Karpas-422 (cell line): Measurements from ENCODE around the gene FRMD8. TPM values are rescaled to one million over a fixed set of nuclear protein-coding genes. Genes with fewer than 3 reads are reported as not detected.

ENCODE experiments used
- DNase-seq: peaks from one replicate; pipeline ENCODE4 v3.0.0-alpha.2; 2015
- H2AFZ ChIP-seq: fragments of 200-600 bp; sonication (generic); 2 replicates; pipeline ENCODE4 v1.6.1; 2014; ENCODE audit warnings: antibody characterized with exemption, low read length, mixed read lengths
- H3K27ac ChIP-seq: fragments of 200-600 bp; sonication (generic); 2 replicates; pipeline ENCODE4 v1.5.1; 2014; ENCODE audit warnings: mild to moderate bottlenecking, low read length, moderate library complexity
- H3K27me3 ChIP-seq: fragments of 200-600 bp; sonication (generic); 2 replicates; pipeline ENCODE4 v1.6.1; 2014; ENCODE audit warnings: low read length, mixed read lengths
- H3K36me3 ChIP-seq: fragments of 200-600 bp; sonication (generic); 2 replicates; pipeline ENCODE4 v1.6.1; 2014; ENCODE audit warnings: low read length, mixed read lengths; ENCODE audit not compliant: insufficient read depth
- H3K4me1 ChIP-seq: fragments of 200-600 bp; sonication (generic); 2 replicates; pipeline ENCODE4 v1.6.1; 2014; ENCODE audit warnings: mild to moderate bottlenecking, low read length, mixed read lengths
- H3K4me2 ChIP-seq: fragments of 200-600 bp; sonication (generic); 2 replicates; pipeline ENCODE4 v1.6.1; 2014; ENCODE audit warnings: low read length, low read depth, mild to moderate bottlenecking; ENCODE audit not compliant: poor library complexity, severe bottlenecking
- H3K4me3 ChIP-seq: fragments of 200-600 bp; sonication (generic); 2 replicates; pipeline ENCODE4 v1.5.1; 2014; ENCODE audit warnings: mild to moderate bottlenecking, antibody characterized with exemption, low read length, mixed read lengths
- H3K79me2 ChIP-seq: fragments of 200-600 bp; sonication (generic); 2 replicates; pipeline ENCODE4 v1.6.1; 2014; ENCODE audit warnings: mild to moderate bottlenecking, low read length, mixed read lengths
- H3K9ac ChIP-seq: fragments of 200-600 bp; sonication (generic); 2 replicates; pipeline ENCODE4 v1.6.0; 2014; ENCODE audit warnings: low read length
- H3K9me2 ChIP-seq: fragments of 200-600 bp; sonication (generic), shearing (Covaris generic); replicated peaks from 2 replicates; pipeline ENCODE4 v1.6.0; 2014; ENCODE audit warnings: mild to moderate bottlenecking, low read length, moderate library complexity; ENCODE audit not compliant: insufficient read depth
- H3K9me3 ChIP-seq: fragments of 300-700, 200-600 bp; sonication (generic); 2 replicates; pipeline ENCODE4 v1.6.1; 2014; ENCODE audit warnings: low read length, mixed read lengths
- H4K20me1 ChIP-seq: fragments of 200-600 bp; sonication (generic); 2 replicates; pipeline ENCODE4 v1.6.1; 2014; ENCODE audit warnings: mild to moderate bottlenecking, antibody characterized with exemption, low read length, low read depth; ENCODE audit not compliant: insufficient read depth
- total RNA-seq: library from RNA; depleted of rRNA; stranded (reverse); fragments of >200 nt; shearing (Covaris generic); gene quantifications from 2 replicates; pipeline ENCODE4 v1.2.3, GENCODE V29; 2014; ENCODE audit warnings: low replicate concordance

Gene FRMD8
- total RNA-seq, 1 experiment from 2014 or later: 48.5 TPM

- H3K27ac ChIP-seq: no peak overlapping the region
- H3K9me2 ChIP-seq: no peaks in the 10 kb centered on the region
- H3K36me3 ChIP-seq: peaks cover 11% of the 10 kb centered on the region; the same call in 1 of the 2 replicates
- no peak overlapping the region for H3K9ac ChIP-seq
- H2AFZ ChIP-seq: no peak overlapping the region
- no peaks in the 10 kb centered on the region for H4K20me1 ChIP-seq
- H3K9me3 ChIP-seq: no peaks in the 10 kb centered on the region
- H3K27me3 ChIP-seq: no peaks in the 10 kb centered on the region
- peaks cover 33% of the 10 kb centered on the region for H3K4me1 ChIP-seq
- H3K4me3 ChIP-seq: no peak overlapping the region
- no peak overlapping the region for H3K4me2 ChIP-seq
- DNase-seq: no peak
- H3K79me2 ChIP-seq: no peaks in the 10 kb centered on the region
These were observed 14.1 kb downstream of the FRMD8 start for GRCh38 chr11:65400307-65401072.

DNA sequence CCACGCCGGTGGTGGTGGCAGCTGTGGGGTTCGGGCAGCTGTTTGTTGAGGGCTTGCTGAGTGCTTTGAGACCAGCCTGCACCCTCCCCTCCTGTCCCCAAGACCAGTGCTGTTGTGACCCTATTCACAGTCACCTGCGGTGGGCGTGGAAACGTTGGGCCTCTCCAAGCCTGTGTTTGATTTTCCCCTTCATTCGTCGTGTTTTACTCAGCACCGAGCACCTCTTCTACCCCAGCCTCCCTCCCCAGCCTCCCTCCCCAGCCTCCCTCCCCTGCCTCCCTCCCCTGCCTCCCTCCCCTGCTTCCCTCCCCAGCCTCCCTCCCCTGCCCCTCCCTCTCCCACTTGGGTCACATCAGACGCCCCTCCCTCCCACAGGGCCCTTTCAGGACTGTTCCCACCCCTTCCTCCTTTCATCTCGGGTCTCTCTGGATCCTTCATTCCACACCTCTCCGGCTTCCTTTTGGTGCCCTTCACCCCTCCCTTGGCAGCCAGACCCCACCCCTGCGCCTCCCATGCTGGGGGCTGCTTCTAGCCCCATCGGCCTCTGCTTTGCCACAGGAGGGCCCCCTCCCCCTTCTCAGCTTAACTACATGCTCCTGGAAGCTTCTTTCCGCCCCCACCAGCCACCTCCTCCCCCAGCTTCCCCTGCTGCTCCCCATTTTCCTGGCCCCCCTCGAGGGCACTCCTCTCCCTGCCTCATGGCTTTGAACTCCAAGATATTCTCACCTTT, 14.8 kb downstream of the FRMD8 start:
- H3K9me3 ChIP-seq: no peaks in the 10 kb centered on the region
- no peak overlapping the region for H3K9ac ChIP-seq
- H4K20me1 ChIP-seq: no peaks in the 10 kb centered on the region
- H3K79me2 ChIP-seq: no peaks in the 10 kb centered on the region
- no peak for DNase-seq
- H3K4me1 ChIP-seq: peaks cover 33% of the 10 kb centered on the region
- H3K36me3 ChIP-seq: peaks cover 11% of the 10 kb centered on the region; the same call in 1 of the 2 replicates
- H3K4me2 ChIP-seq: no peak overlapping the region
- H2AFZ ChIP-seq: no peak overlapping the region
- peak overlapping the region; percentile 49 for H3K27ac ChIP-seq
- H3K27me3 ChIP-seq: no peaks in the 10 kb centered on the region
- no peaks in the 10 kb centered on the region for H3K9me2 ChIP-seq
- H3K4me3 ChIP-seq: no peak overlapping the region

DNA sequence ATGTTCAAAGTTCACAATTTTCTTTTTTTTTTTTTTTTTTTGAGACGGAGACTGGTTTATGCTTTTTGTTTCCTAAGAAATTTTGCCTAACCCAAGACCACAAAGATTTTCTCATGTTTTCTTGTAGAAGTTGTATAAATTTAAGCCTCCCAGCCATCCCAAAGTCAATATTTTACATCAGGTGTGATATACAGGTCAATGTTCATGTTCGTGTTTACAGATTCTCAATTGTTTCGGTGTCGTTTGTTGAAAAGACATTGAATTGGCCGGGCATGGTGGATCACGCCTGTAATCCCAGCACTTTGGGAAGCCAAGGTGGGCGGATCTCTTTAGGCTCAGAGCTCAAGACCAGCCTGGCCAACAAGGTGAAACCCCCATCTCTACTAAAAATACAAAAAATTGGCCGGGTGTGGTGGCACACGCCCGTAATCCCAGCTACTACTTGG, 15.4 kb downstream of the FRMD8 start:
- no peaks in the 10 kb centered on the region for H3K27me3 ChIP-seq
- H3K36me3 ChIP-seq: peaks cover 11% of the 10 kb centered on the region; the same call in 1 of the 2 replicates
- no peak for DNase-seq
- no peaks in the 10 kb centered on the region for H3K9me2 ChIP-seq
- H3K4me1 ChIP-seq: peaks cover 33% of the 10 kb centered on the region
- no peak overlapping the region for H2AFZ ChIP-seq
- H3K9ac ChIP-seq: no peak overlapping the region
- no peak overlapping the region for H3K4me3 ChIP-seq
- no peaks in the 10 kb centered on the region for H3K9me3 ChIP-seq
- no peaks in the 10 kb centered on the region for H4K20me1 ChIP-seq
- H3K79me2 ChIP-seq: no peaks in the 10 kb centered on the region
- no peak overlapping the region for H3K4me2 ChIP-seq
- H3K27ac ChIP-seq: peak overlapping the region; percentile 95

DNA sequence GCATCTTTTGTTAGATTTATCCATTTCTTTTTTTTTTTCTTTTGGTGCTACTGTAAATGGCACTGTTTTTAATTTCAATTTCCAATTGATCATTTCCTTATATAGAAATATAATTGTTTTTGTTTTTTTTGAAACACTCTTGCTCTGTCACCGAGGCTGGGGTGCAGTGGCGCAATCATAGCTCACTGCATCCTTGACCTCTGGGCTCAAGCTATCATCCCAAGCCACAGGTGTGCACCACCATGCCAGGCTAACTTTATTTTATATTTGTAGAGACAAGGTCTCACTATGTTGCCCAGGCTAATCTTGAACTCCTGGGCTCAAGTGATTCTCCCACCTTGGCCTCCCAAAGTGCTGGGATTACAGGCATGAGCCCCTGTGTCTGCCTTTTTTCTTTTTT, 16.4 kb downstream of the FRMD8 start:
- Histone ChIP-seq H3K4me3 (no peak overlapping the region), H3K9me3 (no peaks in the 10 kb centered on the region), H3K79me2 (no peaks in the 10 kb centered on the region), H3K27ac (peak overlapping the region; percentile 95), H3K9ac (no peak overlapping the region), H3K36me3 (peaks cover 11% of the 10 kb centered on the region; the same call in 1 of the 2 replicates), H2AFZ (no peak overlapping the region), H4K20me1 (no peaks in the 10 kb centered on the region), H3K4me1 (peaks cover 39% of the 10 kb centered on the region), H3K4me2 (no peak overlapping the region), H3K27me3 (no peaks in the 10 kb centered on the region), H3K9me2 (no peaks in the 10 kb centered on the region)
- DNase-seq: no peak

GRCh38 chr11:65403607-65404121, 17.2 kb downstream of the FRMD8 start:
- peaks cover 48% of the 10 kb centered on the region for H3K4me1 ChIP-seq
- H3K79me2 ChIP-seq: no peaks in the 10 kb centered on the region
- H3K9me2 ChIP-seq: no peaks in the 10 kb centered on the region
- H3K27ac ChIP-seq: peak overlapping the region; percentile 95
- no peaks in the 10 kb centered on the region for H4K20me1 ChIP-seq
- no peaks in the 10 kb centered on the region for H3K9me3 ChIP-seq
- H3K36me3 ChIP-seq: peaks cover 15% of the 10 kb centered on the region; the same call in 1 of the 2 replicates
- no peak overlapping the region for H2AFZ ChIP-seq
- peak overlapping the region; percentile 63 for H3K9ac ChIP-seq
- H3K27me3 ChIP-seq: no peaks in the 10 kb centered on the region
- DNase-seq: peak; percentile 93
- peak overlapping the region; percentile 60 for H3K4me2 ChIP-seq
- peak overlapping the region; percentile 37; the same call in 1 of the 2 replicates for H3K4me3 ChIP-seq

DNA sequence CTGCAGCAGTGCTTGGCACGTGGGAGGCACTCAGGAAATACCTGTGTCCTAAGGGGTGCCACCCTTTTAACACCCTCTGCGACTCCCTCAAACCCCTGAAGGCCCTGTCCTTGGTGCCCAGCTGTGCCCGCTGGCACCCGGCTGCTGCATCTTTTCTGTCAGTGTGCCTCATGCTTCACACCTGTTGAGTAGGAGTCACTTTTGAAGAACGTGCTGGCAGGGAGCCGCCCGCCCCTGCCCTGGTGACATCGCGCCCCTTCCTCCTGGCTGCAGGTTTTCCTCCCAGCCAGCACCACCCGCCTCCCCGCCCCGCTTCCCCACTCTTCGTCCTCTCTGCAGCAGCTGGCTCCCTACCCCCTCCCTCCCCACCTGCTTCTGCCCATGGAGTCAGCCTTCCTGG, 17.8 kb downstream of the FRMD8 start:
- peaks cover 15% of the 10 kb centered on the region; the same call in 1 of the 2 replicates for H3K36me3 ChIP-seq
- peak; percentile 62 for DNase-seq
- H3K9me3 ChIP-seq: no peaks in the 10 kb centered on the region
- no peaks in the 10 kb centered on the region for H3K9me2 ChIP-seq
- peak overlapping the region; percentile 63 for H3K9ac ChIP-seq
- H3K27ac ChIP-seq: peak overlapping the region; percentile 95
- H3K4me2 ChIP-seq: peak overlapping the region; percentile 60
- no peaks in the 10 kb centered on the region for H4K20me1 ChIP-seq
- H3K4me3 ChIP-seq: peak overlapping the region; percentile 37; the same call in 1 of the 2 replicates
- H3K79me2 ChIP-seq: no peaks in the 10 kb centered on the region
- peaks cover 48% of the 10 kb centered on the region for H3K4me1 ChIP-seq
- H3K27me3 ChIP-seq: no peaks in the 10 kb centered on the region
- no peak overlapping the region for H2AFZ ChIP-seq

DNA sequence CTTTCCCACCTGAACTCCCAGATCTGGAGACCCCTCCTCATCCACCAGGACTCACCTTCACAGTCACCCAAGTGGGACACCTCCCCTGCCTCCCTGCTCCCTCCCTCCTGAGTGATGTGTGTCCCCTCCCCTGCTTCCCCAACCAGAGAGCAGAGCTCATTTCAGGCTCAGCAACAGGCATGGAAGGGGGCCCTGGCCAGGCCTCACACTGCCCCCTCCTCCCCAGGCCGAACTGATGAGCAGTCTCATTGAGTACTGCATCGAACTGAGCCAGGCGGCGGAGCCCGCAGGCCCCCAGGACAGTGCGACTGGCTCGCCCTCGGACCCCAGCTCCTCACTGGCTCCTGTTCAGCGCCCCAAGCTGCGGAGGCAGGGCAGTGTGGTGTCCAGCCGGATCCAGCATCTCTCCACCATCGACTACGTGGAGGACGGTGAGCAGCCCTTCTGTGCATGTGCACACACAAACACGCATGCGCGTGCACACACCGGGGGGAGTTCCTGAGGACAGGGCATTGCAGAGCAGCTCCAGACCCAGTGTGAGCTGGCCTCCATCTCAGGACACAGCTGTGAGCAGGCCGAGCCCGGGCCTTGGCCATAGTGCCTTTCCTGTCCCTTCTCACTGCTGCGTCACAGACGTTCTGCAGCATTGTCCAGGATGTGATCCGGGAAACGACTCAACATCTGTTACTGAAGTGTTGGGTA, 18.4 kb downstream of the FRMD8 start:
- Histone ChIP-seq H4K20me1 (no peaks in the 10 kb centered on the region), H3K4me2 (peak overlapping the region; percentile 60), H3K27me3 (no peaks in the 10 kb centered on the region), H2AFZ (no peak overlapping the region), H3K4me1 (peaks cover 48% of the 10 kb centered on the region), H3K36me3 (peaks cover 18% of the 10 kb centered on the region; the same call in 1 of the 2 replicates), H3K27ac (peak overlapping the region; percentile 95), H3K9me3 (no peaks in the 10 kb centered on the region), H3K4me3 (no peak overlapping the region), H3K9ac (peak overlapping the region; percentile 63), H3K9me2 (no peaks in the 10 kb centered on the region), H3K79me2 (no peaks in the 10 kb centered on the region)
- no peak for DNase-seq
